ENCODE results near the gene HDLBP.

HDLBP gene

GRCh38 chr2:241237949-241238371 is 77.5 kb downstream of the HDLBP start:
- Histone ChIP-seq H3K27me3 (ENCODE audit: control insufficient read depth in 1 of 2, insufficient read depth in 2 of 2, low read length in 2 of 2) (no peaks in the 10 kb centered on the region), H3K9ac (ENCODE audit: low read length in 2 of 2) (no peak overlapping the region), H3K27ac (ENCODE audit: low read length) (no peak overlapping the region), H3K4me3 (ENCODE audit: low read length in 2 of 2) (no peak overlapping the region), H3K36me3 (ENCODE audit: control insufficient read depth in 2 of 2, insufficient read depth in 2 of 2, low read length in 2 of 2) (peaks cover 87 to 91% of the 10 kb centered on the region in 2 donors), H3K4me1 (ENCODE audit: control insufficient read depth, insufficient read depth, low read length) (no peaks in the 10 kb centered on the region), H3K9me3 (ENCODE audit: control insufficient read depth in 2 of 2, low read length in 2 of 2) (no peaks in the 10 kb centered on the region)

GRCh38 chr2:241237047-241237446 is 78.4 kb downstream of the HDLBP start:
- Histone ChIP-seq H3K9me3 (ENCODE audit: control insufficient read depth in 2 of 2, low read length in 2 of 2) (no peaks in the 10 kb centered on the region), H3K4me1 (ENCODE audit: control insufficient read depth, insufficient read depth, low read length) (no peaks in the 10 kb centered on the region), H3K9ac (ENCODE audit: low read length in 2 of 2) (no peak overlapping the region), H3K4me3 (ENCODE audit: low read length in 2 of 2) (no peak overlapping the region), H3K36me3 (ENCODE audit: control insufficient read depth in 2 of 2, insufficient read depth in 2 of 2, low read length in 2 of 2) (peaks cover 78 to 85% of the 10 kb centered on the region in 2 donors), H3K27me3 (ENCODE audit: control insufficient read depth in 1 of 2, insufficient read depth in 2 of 2, low read length in 2 of 2) (no peaks in the 10 kb centered on the region), H3K27ac (ENCODE audit: low read length) (no peak overlapping the region)

- Histone ChIP-seq H3K9me3 (ENCODE audit: control insufficient read depth in 2 of 2, low read length in 2 of 2) (no peaks in the 10 kb centered on the region), H3K9ac (ENCODE audit: low read length in 2 of 2) (no peak overlapping the region), H3K36me3 (ENCODE audit: control insufficient read depth in 2 of 2, insufficient read depth in 2 of 2, low read length in 2 of 2) (peaks cover 78 to 88% of the 10 kb centered on the region in 2 donors), H3K27ac (ENCODE audit: low read length) (no peak overlapping the region), H3K4me3 (ENCODE audit: low read length in 2 of 2) (no peak overlapping the region), H3K27me3 (ENCODE audit: control insufficient read depth in 1 of 2, insufficient read depth in 2 of 2, low read length in 2 of 2) (no peaks in the 10 kb centered on the region), H3K4me1 (ENCODE audit: control insufficient read depth, insufficient read depth, low read length) (no peaks in the 10 kb centered on the region)
Measured at GRCh38 chr2:241235859-241236593, 79.4 kb downstream of the HDLBP start.

- H3K36me3 ChIP-seq (ENCODE audit: control insufficient read depth in 2 of 2, insufficient read depth in 2 of 2, low read length in 2 of 2), result peaks cover 77 to 88% of the 10 kb centered on the region in 2 donors
- no peak overlapping the region for H3K27ac ChIP-seq (ENCODE audit: low read length)
Measured at GRCh38 chr2:241234962-241235740, 80.3 kb downstream of the HDLBP start.

GRCh38 chr2:241234066-241234790 is 81.2 kb downstream of the HDLBP start:
- Histone ChIP-seq H3K9ac (ENCODE audit: low read length in 2 of 2) (no peak overlapping the region), H3K27me3 (ENCODE audit: control insufficient read depth in 1 of 2, insufficient read depth in 2 of 2, low read length in 2 of 2) (no peaks in the 10 kb centered on the region), H3K36me3 (ENCODE audit: control insufficient read depth in 2 of 2, insufficient read depth in 2 of 2, low read length in 2 of 2) (peaks cover 75 to 85% of the 10 kb centered on the region in 2 donors), H3K9me3 (ENCODE audit: control insufficient read depth in 2 of 2, low read length in 2 of 2) (no peaks in the 10 kb centered on the region), H3K4me1 (ENCODE audit: control insufficient read depth, insufficient read depth, low read length) (no peaks in the 10 kb centered on the region), H3K27ac (ENCODE audit: low read length) (no peak overlapping the region), H3K4me3 (ENCODE audit: low read length in 2 of 2) (no peak overlapping the region)

More at GRCh38 chr2:241234962-241235740, 80.3 kb downstream of the HDLBP start:
- Histone ChIP-seq H3K27me3 (ENCODE audit: control insufficient read depth in 1 of 2, insufficient read depth in 2 of 2, low read length in 2 of 2) (no peaks in the 10 kb centered on the region), H3K4me3 (ENCODE audit: low read length in 2 of 2) (no peak overlapping the region), H3K9ac (ENCODE audit: low read length in 2 of 2) (no peak overlapping the region), H3K9me3 (ENCODE audit: control insufficient read depth in 2 of 2, low read length in 2 of 2) (no peaks in the 10 kb centered on the region), H3K4me1 (ENCODE audit: control insufficient read depth, insufficient read depth, low read length) (no peaks in the 10 kb centered on the region)

GRCh38 chr2:241232736-241233575 is 82.5 kb downstream of the HDLBP start:
- H3K27ac ChIP-seq (ENCODE audit: low read length), result no peak overlapping the region
- no peak overlapping the region for H3K4me3 ChIP-seq (ENCODE audit: low read length in 2 of 2)
- no peaks in the 10 kb centered on the region for H3K27me3 ChIP-seq (ENCODE audit: control insufficient read depth in 1 of 2, insufficient read depth in 2 of 2, low read length in 2 of 2)
- no peaks in the 10 kb centered on the region for H3K4me1 ChIP-seq (ENCODE audit: control insufficient read depth, insufficient read depth, low read length)
- peaks cover 75 to 85% of the 10 kb centered on the region in 2 donors for H3K36me3 ChIP-seq (ENCODE audit: control insufficient read depth in 2 of 2, insufficient read depth in 2 of 2, low read length in 2 of 2)
- no peak overlapping the region for H3K9ac ChIP-seq (ENCODE audit: low read length in 2 of 2)
- no peaks in the 10 kb centered on the region for H3K9me3 ChIP-seq (ENCODE audit: control insufficient read depth in 2 of 2, low read length in 2 of 2)

GRCh38 chr2:241230435-241230834 is 85.0 kb downstream of the HDLBP start:
- no peaks in the 10 kb centered on the region for H3K4me1 ChIP-seq (ENCODE audit: control insufficient read depth, insufficient read depth, low read length)
- H3K4me3 ChIP-seq (ENCODE audit: low read length in 2 of 2), result no peak overlapping the region
- no peak overlapping the region for H3K27ac ChIP-seq (ENCODE audit: low read length)
- peaks cover 69 to 80% of the 10 kb centered on the region in 2 donors for H3K36me3 ChIP-seq (ENCODE audit: control insufficient read depth in 2 of 2, insufficient read depth in 2 of 2, low read length in 2 of 2)
- H3K27me3 ChIP-seq (ENCODE audit: control insufficient read depth in 1 of 2, insufficient read depth in 2 of 2, low read length in 2 of 2), result no peaks in the 10 kb centered on the region
- H3K9ac ChIP-seq (ENCODE audit: low read length in 2 of 2), result no peak overlapping the region
- H3K9me3 ChIP-seq (ENCODE audit: control insufficient read depth in 2 of 2, low read length in 2 of 2), result no peaks in the 10 kb centered on the region

GRCh38 chr2:241229563-241230401 is 85.7 kb downstream of the HDLBP start:
- no peaks in the 10 kb centered on the region for H3K4me1 ChIP-seq (ENCODE audit: control insufficient read depth, insufficient read depth, low read length)
- no peaks in the 10 kb centered on the region for H3K9me3 ChIP-seq (ENCODE audit: control insufficient read depth in 2 of 2, low read length in 2 of 2)
- H3K27ac ChIP-seq (ENCODE audit: low read length), result no peak overlapping the region
- H3K9ac ChIP-seq (ENCODE audit: low read length in 2 of 2), result no peak overlapping the region
- peaks cover 63 to 75% of the 10 kb centered on the region in 2 donors for H3K36me3 ChIP-seq (ENCODE audit: control insufficient read depth in 2 of 2, insufficient read depth in 2 of 2, low read length in 2 of 2)
- H3K4me3 ChIP-seq (ENCODE audit: low read length in 2 of 2), result no peak overlapping the region
- H3K27me3 ChIP-seq (ENCODE audit: control insufficient read depth in 1 of 2, insufficient read depth in 2 of 2, low read length in 2 of 2), result no peaks in the 10 kb centered on the region

- Histone ChIP-seq H3K4me3 (ENCODE audit: low read length in 2 of 2) (no peak overlapping the region), H3K27me3 (ENCODE audit: control insufficient read depth in 1 of 2, insufficient read depth in 2 of 2, low read length in 2 of 2) (no peaks in the 10 kb centered on the region), H3K9ac (ENCODE audit: low read length in 2 of 2) (no peak overlapping the region), H3K27ac (ENCODE audit: low read length) (no peak overlapping the region), H3K9me3 (ENCODE audit: control insufficient read depth in 2 of 2, low read length in 2 of 2) (no peaks in the 10 kb centered on the region), H3K4me1 (ENCODE audit: control insufficient read depth, insufficient read depth, low read length) (peaks cover under 1% of the 10 kb centered on the region), H3K36me3 (ENCODE audit: control insufficient read depth in 2 of 2, insufficient read depth in 2 of 2, low read length in 2 of 2) (peaks cover 56 to 67% of the 10 kb centered on the region in 2 donors)
Measured at GRCh38 chr2:241228860-241229516, 86.5 kb downstream of the HDLBP start.
